ENCODE measurements around the gene DAP.

DNA sequence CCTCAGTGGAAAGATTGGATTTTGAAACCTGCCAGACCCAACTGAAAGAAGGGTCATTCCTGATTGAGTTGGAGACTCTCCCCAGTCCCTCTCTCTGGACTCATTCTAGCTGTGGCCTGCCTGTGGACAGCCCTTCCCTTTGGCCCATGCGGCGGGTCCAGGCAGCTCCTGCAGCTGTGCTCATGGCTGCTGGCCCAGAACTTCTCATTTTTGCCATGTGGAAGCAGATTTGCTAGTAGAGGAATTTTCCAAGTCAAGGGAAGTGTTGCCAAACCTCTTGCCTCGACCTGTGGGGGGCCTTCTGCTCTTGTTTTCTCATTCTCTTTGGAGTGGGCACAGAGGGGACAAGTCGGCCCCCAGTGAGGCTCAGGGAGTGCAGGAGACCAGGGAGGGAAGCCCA is 108.0 kb downstream of the DAP start:
- TF ChIP-seq POLR2AphosphoS5 (IDR thresholded peaks at IDR 0.05; ENCODE audit: low read depth, low read length) (no peak), SIN3A (IDR thresholded peaks at IDR 0.05; ENCODE audit: borderline replicate concordance, insufficient read depth, low read length) (no peak)
